HK-2 (cell line): Measurements from ENCODE around the gene CEACAM19.
"Not testable (repeated sequence)": the region's sequence is repeated elsewhere in the genome, so short reads cannot be mapped to it uniquely, and the experiment has no call there.

Experiments used
- DNase-seq: peaks from one replicate; pipeline ENCODE4 v3.0.0-alpha.2; 2018; ENCODE audit not compliant: unreplicated experiment

Gene CEACAM19, protein sequence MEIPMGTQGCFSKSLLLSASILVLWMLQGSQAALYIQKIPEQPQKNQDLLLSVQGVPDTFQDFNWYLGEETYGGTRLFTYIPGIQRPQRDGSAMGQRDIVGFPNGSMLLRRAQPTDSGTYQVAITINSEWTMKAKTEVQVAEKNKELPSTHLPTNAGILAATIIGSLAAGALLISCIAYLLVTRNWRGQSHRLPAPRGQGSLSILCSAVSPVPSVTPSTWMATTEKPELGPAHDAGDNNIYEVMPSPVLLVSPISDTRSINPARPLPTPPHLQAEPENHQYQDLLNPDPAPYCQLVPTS

DNA sequence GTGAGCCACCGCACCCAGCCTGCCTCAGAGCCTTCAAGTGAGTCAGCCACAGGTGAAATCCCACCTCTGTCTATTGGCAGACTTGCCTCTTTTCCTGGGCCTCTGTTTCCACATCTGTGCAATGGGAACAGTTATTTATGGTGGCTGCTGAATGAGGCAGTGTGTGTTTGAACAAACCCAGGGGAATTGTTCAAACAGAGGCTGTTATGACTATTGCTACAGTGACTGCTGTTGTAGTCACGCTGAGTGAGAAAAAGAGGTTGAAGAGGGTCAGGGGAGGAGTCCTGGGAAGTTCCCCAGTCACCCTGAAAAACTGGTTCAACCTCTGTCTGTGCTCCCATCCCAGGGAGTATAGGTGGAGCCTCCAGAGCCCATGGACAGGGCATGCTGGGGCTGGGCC, at the start of gene CEACAM19:
TSS of gene CEACAM19 (plus strand) at position 83 of the 400 bp plus-strand sequence. CDS start 450 bp downstream, outside the sequence.
- DNase-seq = no peak

DNA sequence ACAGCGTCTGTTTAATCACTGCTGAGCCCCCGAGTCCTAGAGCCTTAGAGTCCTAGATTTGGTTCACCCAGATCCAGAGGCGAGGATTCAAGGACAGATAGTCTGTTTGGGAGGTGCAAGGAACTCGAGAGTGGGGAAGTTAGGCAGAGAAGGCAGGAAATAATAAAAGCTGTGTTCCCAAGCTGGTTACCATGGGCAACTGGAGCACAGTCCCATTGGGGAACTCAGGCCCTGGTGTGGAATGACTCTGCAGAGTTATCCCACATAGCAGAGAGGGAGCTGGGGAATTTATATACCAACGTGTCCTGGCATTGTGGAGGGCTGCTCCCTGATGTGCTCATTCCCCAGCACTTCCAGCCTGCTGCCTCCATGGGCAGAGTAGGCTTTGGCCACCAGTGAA, 48.2 kb upstream of the CEACAM19 start:
- DNase-seq = no peak

DNA sequence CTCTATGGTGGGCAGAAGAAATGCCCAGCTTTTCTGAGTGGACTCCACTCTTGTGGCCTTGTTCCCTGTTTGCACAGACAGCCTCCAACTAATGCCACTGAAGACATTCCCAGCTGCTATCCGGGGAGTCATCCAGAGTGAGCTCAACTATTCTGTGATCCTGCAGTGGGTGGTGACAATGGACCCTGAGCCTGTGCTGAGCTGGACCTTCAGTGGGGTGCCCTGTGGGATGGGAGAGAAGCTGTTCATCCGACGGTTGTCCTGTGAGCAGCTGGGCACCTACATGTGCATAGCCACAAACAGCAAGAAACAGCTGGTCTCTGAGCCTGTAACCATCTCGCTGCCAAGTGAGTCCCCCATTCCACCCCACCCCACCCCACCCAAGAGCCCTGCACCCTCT, 47.7 kb upstream of the CEACAM19 start:
- no peak for DNase-seq

DNA sequence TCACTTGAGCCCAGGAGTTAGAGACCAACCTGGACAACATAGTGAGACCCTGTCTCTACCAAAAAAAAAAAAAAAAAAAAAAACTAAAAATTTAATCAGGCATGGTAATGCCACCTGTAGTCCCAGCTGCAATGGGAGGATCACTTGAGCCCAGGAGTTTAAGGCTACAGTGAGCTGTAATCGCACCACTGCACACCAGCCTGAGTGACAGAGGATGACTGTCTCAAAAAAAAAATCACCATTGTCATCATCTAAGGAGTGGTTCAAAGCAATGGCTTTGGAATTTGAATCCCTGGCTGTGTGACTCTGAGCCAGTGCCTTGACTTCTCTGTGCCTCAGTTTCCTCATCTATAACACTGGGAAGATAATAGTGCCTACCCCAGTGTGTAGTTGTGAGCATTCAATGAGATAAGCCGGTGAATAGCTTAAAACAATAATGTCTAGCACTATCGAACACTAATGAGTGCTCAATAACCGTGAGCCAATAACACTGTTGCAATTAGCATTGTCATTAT, 46.4 kb upstream of the CEACAM19 start:
- DNase-seq = no peak

DNA sequence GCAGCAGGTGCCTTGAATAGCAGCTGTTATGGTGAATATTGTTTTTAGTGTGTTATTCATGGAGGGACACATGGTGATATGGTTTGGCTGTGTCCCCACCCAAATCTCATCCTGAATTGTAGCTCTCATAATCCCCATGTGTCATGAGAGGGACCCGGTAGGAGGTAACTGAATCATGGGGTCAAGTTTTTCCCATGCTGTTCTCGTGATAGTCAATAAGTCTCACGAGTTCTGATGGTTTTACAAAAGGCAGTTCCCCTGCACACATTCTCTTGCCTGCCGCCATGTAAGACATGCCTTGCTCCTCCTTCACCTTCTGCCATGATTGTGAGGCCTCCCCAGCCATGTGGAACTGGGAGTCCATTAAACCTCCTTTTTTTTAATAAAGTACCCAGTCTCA, 45.6 kb upstream of the CEACAM19 start:
- not testable (repeated sequence) for DNase-seq

DNA sequence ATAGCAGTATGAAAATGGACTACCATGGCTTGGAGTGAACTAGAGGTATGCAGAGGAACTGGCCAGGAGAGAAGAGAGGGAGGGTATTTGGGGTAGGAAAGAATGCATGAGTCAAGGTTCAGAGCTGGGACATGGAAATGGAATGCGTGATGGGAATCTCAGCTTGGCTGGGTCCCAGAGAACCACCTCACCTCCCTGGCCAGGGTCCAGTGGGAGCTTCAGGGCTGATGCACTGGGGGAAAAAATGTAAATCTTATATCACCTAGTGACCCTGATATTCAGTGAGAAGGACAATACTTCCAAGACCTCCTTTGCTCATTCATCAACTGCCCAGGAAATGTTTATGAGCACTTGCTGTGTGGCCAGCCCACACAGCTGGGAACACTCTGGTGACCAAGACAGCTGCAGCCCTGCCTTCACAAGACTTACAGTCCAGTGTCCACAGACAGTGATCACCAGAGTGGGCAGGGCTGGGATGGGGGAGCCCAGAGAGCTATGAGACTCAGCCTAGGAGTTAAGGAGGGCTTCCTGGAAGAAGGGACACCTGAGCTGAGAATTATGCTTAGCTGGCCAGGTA, 45.1 kb upstream of the CEACAM19 start:
- peak; percentile 92 for DNase-seq

DNA sequence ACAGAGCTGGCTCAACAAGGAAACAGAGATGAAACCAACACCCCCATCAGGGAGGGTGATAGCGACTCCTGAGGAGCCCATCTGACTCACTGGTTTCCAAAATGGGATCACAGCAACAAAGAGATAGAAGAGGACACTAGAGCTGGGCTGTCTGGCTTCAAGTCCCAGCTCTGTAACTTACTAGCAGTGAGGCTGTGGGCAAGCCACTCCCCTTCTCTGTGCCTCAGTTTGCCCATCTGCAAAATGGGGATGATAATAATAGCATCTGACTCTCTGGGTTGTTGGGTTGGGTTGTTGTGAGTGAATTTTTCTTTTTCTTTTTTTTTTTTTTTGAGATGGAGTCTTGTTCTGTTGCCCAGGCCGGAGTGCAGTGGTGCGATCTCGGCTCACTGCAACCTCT, 43.7 kb upstream of the CEACAM19 start:
- DNase-seq = no peak

DNA sequence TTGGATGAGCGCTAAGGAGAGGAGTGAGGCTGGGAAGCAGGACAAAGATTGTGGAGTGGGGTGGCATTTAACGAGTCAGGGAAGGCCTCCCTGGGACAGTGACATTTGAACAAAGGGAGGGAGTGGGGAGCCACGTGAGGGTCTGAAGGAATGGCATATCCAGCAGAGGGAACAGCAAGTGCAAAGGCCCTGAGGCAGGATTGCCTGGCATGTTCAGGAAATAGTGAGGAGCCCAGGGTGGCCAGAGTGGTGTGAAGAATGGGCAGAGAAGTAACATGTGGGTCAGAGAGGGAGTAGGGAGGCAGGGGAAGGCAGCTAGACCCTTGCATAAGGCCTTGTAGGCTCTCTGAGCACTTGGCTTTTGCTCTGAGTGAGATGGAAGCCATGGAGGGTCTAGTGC, 42.5 kb upstream of the CEACAM19 start:
- DNase-seq = no peak

DNA sequence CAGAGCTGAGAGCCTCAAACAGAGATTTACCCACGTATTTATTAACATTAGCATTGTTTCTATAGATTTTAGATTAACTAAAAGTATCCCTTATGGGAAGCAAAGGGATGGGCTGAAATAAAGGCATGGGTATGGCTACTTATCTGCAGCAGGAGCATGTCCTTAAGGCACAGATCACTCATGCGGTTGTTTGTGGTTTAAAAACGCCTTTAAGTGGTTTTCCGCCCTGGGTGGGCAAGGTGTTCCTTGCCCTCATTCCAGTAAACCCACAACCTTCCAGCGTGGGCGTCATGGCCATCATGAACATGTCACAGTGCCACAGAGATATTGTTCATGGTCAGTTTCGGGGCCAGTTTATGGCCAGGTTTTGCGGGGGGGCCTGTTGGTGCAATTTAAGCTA, 39.7 kb upstream of the CEACAM19 start:
- peak; percentile 44 for DNase-seq

DNA sequence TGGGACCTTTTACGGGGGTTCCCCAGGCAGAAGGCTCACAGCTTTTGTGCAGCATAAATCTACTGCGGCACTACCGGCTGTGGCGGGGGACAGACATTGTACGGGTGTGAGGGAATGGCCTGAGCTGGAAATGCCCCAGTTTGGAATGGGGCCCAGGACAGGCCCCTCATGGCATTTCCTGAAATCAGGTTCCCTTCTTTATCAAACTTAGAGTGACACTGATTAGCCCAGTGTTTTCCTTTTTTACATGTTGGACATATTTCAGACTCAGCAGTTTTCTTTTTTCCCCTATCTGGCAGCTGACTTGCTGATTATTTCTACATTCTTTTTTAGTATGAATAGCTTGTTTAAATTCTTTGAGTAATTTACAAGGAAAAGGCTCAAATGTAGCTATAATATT, 37.2 kb upstream of the CEACAM19 start:
- not testable (repeated sequence) for DNase-seq

DNA sequence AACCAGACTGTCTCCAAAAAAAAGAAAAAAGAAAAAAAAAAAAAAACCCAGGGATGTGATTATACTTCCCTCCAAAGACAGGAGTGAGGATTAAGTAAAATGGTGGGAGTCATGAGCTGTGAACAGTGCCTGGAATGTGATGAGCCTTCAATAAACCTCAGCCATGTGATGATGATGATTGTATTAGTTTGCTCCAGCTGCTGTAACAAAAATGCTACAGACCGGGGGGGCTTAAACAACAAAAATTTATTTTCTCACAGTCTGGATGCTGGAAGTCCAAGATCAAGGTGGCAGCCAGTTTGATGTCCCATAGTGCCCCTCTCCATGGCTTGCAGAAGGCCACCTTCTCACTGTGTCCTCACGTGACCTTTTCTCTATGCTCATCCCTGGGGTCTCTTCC, 36.5 kb upstream of the CEACAM19 start:
- DNase-seq = no peak

DNA sequence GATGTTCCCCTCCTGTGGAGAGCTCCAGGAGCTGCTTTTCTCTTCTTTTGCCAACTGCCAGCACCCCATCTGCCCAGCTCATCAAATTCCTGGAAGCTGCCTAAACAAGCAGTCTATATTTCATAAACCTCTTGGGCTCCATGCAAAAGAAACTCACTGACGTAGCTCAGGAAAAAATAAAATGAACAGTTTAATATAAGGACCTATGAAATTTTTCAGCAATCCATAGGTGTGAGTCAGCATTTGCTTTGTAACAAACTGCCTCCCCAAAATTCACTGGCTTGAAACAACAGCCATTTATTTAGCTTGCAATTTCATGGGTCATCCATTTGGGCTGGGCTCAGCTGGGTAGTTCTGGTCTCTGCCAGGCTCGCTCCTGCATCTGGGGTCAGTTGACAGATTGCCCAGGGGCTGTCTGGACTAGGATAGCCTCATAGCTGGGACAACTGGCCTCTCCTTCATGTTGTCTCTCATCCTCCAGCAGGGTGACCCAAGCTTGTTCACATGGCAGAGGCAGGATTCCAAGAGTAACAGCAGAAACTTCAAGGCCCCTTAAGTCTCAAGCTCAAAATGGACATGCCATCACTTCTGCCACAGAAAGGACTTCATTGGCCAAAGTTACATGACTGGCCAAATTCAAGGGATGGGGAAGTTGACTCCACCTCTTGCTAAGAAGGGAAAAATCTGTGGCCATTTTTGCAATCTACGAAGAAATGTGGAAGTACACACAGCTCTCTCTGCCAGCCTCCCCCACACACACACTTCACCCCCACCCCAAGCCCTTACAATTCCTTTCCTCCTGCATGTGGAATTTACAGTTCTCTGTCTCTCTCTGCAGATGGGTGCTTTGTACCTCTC, 35.5 kb upstream of the CEACAM19 start:
- DNase-seq = no peak

DNA sequence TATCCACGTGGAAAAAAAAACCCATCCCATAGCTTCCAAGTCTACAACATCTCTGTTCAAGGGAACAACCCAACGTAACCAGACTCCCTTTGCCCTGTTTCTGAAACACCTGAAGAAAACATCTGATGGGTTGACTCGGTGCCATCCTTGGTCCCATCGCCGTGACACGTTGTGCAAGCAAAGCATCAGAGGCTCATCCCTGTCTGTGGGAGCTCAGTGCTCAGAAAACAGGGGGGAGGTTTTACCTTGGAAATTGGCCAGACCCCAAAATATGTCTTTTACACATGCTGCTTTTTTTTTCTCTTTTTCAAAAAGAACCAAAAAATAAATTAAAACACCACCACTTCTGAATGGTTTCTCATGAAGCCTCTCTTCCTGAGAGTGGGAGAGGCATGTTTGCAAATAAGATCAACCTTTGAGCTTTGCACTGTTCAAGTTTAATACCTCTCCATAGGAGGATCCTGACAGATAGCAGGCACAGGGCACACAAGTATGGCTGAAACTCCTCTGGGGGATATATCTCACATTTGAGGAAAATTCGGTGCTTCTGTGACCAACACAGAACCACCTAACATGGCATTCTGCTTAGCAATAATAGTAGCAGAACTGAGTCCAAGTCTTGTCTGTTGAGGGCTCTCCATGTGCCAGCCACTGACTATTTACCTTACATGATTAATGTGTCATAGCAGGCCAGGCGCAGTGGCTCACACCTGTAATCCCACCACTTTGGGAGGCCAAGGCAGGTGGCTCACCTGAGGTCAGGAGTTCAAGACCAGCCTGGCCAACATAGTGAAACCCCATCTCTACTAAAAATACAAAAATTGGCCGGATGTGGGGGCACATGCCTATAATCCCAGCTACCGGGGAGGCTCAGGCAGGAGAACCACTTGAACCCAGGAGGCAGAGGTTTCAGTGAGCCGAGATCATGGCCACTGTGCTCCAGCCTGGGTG, 34.6 kb upstream of the CEACAM19 start:
- DNase-seq = no peak

DNA sequence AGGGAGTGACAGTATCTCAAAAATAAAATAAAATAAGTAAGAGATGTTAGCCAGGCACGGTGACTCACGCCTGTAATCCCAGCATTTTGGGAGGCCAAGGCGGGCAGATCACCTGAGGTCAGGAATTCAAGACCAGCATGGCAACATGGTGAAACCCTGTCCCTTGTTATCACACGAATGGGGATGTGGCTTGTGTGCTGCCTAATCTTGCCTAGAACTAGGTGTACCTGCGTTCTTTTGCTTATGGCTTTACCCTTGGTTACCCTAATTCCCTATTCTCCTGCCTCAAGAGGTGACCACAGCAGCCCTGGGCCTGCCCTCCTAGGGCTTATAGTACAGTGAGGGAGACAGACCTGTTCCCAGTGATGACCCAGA, 33.9 kb upstream of the CEACAM19 start:
- DNase-seq = no peak

DNA sequence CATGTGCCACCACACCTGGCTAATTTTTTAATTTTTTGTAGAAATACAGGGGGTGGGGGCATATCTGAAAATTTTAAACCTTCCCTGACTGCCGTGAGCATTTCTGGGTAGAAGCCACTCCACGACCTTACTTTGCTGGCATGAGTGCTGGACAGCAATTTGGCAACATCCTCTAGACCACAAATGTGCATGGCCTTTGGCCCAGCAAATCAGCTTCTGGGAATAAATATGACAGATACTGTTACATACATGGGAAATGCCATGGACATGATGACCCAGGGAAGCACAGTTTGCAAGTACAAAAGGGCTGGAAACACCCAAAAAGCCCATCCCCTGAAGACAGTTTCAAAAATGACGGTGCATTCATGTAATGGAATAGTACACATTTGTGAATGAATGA, 30.8 kb upstream of the CEACAM19 start:
- no peak for DNase-seq

DNA sequence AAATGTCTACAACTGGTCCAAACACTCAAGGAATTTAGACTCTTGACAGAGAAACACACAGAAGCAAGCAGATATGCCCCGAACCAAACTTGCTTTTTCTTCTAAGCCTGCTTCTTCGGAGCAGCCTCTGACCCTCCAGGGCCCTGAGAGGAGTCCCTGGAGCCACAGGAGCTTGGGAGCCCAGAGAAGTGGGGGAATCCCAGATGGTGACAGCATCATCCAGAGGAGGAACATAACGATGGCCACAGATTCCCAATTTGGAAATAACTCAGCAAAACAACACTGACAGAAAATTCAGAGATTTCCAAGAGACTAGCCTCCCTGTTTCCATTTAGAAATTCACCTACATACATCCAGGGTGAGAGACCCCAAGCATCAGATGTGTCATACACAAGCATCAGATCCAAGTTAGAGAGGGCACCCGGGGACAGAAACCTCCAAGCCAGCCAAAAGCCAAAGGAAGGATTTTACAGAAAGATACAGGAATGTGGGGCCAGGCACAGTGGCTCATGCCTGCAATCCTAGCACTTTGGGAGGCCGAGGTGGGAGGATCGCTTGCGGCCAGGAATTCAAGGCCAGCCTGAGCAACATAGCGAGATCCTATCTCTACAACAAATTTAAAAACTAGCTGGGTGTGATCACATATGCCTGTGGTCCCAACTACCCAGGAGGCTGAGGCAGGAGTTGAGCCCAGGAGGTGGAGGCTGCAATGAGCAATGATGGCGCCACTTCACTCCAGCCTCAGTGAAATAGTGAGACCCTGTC, 29.6 kb upstream of the CEACAM19 start:
- no peak for DNase-seq

DNA sequence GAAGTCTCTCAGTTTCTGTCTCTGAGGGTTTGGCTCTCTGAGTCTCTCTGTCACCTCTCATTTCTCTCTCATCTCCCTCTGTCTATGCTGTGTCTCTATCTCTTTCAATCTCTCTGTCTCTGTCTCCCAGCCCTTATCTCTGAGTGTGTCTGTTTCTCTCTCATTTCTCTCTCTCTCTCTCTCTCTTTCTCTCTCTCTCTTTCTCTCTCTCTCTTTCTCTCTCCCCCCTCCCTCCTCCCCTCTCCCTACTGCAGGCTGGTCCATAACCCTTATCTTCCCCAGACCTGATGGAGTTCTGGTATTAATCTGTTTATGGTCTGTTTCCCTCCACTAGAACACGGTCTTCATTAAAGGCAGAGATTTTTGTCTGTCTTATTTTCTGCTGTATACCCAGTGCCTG, 28.9 kb upstream of the CEACAM19 start:
- DNase-seq = no peak

DNA sequence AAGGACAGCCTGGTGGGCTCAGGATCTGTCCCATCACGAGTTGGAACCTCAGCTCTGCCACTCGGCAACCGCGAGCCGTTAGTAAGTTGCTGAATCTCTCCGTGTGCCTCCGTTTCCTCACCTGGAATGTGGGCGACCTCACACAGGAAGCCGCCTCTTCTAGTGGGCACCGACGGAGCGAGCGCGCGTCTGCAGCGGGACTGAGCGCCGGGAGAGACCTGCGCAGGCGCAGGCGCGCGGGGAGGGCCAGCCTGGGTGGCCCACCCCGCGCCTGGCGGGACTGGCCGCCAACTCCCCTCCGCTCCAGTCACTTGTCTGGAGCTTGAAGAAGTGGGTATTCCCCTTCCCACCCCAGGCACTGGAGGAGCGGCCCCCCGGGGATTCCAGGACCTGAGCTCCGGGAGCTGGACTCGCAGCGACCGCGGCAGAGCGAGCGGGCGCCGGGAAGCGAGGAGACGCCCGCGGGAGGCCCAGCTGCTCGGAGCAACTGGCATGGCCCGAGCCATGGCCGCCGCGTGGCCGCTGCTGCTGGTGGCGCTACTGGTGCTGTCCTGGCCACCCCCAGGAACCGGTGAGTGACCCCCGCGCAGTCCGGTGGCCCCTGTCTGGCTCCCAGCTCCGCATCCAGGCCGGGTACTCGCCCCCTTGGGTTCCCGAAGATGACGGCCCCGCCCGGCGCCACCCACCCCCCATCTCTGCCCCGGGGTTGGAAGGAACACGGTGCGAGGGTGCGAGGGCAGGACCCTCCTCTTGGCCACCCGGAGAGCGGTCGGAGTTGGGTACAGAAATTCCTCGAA, 27.5 kb upstream of the CEACAM19 start, which contains the start of gene PVR:
TSS of gene PVR (plus strand) at position 306 of the 797 bp plus-strand sequence. CDS start at position 493, 187 bp downstream.
- DNase-seq = peak; percentile 91

DNA sequence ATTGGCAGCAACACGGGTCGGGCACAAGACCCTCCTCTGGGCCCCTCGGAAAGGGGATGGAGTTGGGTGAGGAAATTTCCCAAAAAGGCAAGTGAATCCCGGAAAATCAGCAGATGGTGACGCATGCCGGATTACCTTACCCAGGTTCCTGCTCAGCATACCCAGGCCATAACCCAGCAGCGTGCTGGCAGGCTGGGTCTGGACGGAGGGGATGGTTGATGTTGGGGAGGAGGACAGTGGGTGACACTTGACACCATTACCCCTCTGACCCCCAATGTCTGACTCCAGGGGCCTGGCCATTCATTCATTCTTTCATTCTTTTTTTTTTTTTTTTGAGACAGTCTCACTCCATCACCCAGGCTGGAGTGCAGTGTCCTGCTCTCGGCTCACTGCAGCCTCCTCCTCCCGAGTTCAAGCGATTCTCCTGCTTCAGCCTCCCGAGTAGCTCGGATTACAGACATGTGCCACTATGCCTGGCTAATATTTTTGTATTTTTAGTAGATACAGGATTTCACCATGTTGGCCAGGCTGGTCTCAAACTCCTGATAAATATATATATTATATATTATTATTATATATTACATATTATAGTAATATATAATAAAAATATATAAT, 26.8 kb upstream of the CEACAM19 start:
- peak; percentile 76 for DNase-seq
